ENCODE measurements around the gene ZNF362. TPM values are rescaled to one million over a fixed set of nuclear protein-coding genes. Genes with fewer than 3 reads are reported as not detected.

ZNF362 gene
- total and polyA plus RNA-seq, 2 of the 13 experiments (the other 11 are each of a cell fraction or from before 2014, with no cell fraction given): 8.3 to 14.2 TPM

DNA sequence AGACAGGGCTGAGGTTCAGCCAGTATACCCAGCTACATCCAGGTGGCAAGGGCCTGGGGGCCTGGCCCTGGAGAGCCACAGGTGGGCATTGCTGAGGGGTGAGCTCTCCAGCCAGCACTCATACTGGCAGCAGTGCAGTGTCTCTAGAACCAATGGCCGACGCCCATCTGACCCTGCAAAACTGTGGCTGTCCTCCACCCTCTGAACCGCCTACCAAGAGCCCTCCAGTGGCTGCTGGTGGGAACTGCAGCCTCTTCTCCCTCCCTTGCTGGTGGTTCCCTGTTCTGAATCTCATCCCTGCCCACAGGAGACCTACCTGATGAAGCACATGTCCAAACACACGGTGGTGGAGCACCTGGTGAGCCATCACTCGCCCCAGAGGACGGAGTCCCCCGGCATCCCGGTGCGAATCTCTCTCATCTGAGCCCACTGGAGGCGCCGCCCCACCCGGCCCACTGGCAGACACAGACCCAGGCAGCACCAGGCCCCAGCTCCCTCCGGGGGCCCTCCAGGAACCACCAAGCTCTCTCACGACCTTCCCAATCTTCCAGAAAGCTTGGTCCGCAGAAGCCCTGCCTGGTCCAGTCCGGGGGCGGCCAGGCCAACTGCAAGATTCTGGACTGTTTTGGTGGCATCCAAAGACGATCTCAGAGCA lies 42.5 kb downstream of the ZNF362 start (continued):
- TF ChIP-seq, protein P1, sequence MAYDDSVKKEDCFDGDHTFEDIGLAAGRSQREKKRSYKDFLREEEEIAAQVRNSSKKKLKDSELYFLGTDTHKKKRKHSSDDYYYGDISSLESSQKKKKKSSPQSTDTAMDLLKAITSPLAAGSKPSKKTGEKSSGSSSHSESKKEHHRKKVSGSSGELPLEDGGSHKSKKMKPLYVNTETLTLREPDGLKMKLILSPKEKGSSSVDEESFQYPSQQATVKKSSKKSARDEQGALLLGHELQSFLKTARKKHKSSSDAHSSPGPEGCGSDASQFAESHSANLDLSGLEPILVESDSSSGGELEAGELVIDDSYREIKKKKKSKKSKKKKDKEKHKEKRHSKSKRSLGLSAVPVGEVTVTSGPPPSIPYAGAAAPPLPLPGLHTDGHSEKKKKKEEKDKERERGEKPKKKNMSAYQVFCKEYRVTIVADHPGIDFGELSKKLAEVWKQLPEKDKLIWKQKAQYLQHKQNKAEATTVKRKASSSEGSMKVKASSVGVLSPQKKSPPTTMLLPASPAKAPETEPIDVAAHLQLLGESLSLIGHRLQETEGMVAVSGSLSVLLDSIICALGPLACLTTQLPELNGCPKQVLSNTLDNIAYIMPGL (CRISPR knock-in tag; IDR thresholded peaks at IDR 0.05; ENCODE audit: borderline replicate concordance in 1 of 2, low read depth in 1 of 2): peak in 1 of 2 experiments; percentile 49; a peak in 1 of 4 replicates
- TF ChIP-seq SNRNP70 (IDR thresholded peaks at IDR 0.05; ENCODE audit: low read depth, low read length) (no peak), ZNF674 (CRISPR knock-in tag; IDR thresholded peaks at IDR 0.05; ENCODE audit: low read depth) (no peak), GABPB1 (CRISPR knock-in tag; IDR thresholded peaks at IDR 0.05) (no peak), ZNF816 (CRISPR knock-in tag; IDR thresholded peaks at IDR 0.05; ENCODE audit: borderline replicate concordance) (no peak), TBL1XR1 (IDR thresholded peaks at IDR 0.05; ENCODE audit: borderline replicate concordance, low read length, partially characterized antibody) (no peak), NR1H2 (CRISPR knock-in tag; IDR thresholded peaks at IDR 0.05; ENCODE audit: borderline replicate concordance, low read depth) (no peak), MAFG (CRISPR knock-in tag; IDR thresholded peaks at IDR 0.05) (no peak), ZMYM3 (CRISPR knock-in tag; IDR thresholded peaks at IDR 0.05) (no peak), PRMT3 (CRISPR knock-in tag; IDR thresholded peaks at IDR 0.05; ENCODE audit: borderline replicate concordance, low read depth) (no peak), SUZ12 (IDR thresholded peaks at IDR 0.05; ENCODE audit: low read depth, low read length) (no peak), MED8 (CRISPR knock-in tag; IDR thresholded peaks at IDR 0.05; ENCODE audit: insufficient replicate concordance) (no peak), MED13 (CRISPR knock-in tag; IDR thresholded peaks at IDR 0.05) (no peak), NFIB (CRISPR knock-in tag; IDR thresholded peaks at IDR 0.05; ENCODE audit: borderline replicate concordance) (no peak)
- TF ChIP-seq, protein P2, sequence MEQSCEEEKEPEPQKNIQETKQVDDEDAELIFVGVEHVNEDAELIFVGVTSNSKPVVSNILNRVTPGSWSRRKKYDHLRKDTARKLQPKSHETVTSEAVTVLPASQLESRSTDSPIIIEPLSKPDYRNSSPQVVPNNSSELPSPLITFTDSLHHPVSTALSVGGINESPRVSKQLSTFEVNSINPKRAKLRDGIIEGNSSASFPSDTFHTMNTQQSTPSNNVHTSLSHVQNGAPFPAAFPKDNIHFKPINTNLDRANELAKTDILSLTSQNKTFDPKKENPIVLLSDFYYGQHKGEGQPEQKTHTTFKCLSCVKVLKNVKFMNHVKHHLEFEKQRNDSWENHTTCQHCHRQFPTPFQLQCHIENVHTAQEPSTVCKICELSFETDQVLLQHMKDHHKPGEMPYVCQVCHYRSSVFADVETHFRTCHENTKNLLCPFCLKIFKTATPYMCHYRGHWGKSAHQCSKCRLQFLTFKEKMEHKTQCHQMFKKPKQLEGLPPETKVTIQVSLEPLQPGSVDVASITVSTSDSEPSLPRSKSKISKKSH (CRISPR knock-in tag; IDR thresholded peaks at IDR 0.05; ENCODE audit: borderline replicate concordance): no peak
- TF ChIP-seq, protein P3, sequence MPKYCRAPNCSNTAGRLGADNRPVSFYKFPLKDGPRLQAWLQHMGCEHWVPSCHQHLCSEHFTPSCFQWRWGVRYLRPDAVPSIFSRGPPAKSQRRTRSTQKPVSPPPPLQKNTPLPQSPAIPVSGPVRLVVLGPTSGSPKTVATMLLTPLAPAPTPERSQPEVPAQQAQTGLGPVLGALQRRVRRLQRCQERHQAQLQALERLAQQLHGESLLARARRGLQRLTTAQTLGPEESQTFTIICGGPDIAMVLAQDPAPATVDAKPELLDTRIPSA (CRISPR knock-in tag; IDR thresholded peaks at IDR 0.05; ENCODE audit: borderline replicate concordance): no peak
- TF ChIP-seq, protein P4, sequence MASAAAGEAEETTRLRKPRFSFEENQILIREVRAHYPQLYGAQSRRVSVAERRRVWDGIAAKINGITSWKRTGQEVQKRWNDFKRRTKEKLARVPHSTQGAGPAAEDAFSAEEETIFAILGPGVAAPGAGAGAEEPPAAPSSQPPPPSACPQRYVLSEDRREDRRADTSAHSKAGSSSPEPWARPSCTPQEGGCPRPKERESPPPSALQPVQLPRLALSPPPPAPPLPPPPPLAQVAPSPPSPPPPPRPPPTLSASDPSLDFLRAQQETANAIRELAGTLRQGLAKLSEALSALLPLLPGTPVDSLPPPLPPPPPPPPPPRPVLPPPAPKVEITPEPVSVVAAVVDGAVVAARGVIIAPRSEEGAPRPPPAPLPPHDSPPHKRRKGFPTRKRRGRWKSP (CRISPR knock-in tag; IDR thresholded peaks at IDR 0.05): no peak
- TF ChIP-seq, protein P5, sequence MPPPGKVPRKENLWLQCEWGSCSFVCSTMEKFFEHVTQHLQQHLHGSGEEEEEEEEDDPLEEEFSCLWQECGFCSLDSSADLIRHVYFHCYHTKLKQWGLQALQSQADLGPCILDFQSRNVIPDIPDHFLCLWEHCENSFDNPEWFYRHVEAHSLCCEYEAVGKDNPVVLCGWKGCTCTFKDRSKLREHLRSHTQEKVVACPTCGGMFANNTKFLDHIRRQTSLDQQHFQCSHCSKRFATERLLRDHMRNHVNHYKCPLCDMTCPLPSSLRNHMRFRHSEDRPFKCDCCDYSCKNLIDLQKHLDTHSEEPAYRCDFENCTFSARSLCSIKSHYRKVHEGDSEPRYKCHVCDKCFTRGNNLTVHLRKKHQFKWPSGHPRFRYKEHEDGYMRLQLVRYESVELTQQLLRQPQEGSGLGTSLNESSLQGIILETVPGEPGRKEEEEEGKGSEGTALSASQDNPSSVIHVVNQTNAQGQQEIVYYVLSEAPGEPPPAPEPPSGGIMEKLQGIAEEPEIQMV (CRISPR knock-in tag; IDR thresholded peaks at IDR 0.05; ENCODE audit: low read depth): no peak
- TF ChIP-seq, protein P6, sequence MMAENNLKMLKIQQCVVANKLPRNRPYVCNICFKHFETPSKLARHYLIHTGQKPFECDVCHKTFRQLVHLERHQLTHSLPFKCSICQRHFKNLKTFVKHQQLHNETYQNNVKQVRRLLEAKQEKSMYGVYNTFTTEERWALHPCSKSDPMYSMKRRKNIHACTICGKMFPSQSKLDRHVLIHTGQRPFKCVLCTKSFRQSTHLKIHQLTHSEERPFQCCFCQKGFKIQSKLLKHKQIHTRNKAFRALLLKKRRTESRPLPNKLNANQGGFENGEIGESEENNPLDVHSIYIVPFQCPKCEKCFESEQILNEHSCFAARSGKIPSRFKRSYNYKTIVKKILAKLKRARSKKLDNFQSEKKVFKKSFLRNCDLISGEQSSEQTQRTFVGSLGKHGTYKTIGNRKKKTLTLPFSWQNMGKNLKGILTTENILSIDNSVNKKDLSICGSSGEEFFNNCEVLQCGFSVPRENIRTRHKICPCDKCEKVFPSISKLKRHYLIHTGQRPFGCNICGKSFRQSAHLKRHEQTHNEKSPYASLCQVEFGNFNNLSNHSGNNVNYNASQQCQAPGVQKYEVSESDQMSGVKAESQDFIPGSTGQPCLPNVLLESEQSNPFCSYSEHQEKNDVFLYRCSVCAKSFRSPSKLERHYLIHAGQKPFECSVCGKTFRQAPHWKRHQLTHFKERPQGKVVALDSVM (CRISPR knock-in tag; IDR thresholded peaks at IDR 0.05): no peak

All from HepG2 (cell line).